ENCODE measurements around the gene MCRS1. TPM values are rescaled to one million over a fixed set of nuclear protein-coding genes. Genes with fewer than 3 reads are reported as not detected.

MCRS1 gene
- total RNA-seq, 1 experiment from 2014 or later = 103 TPM

GRCh38 chr12:49519574-49519936, 48.4 kb downstream of the MCRS1 start:
- H2BK12ac ChIP-seq (ENCODE audit: insufficient read length, low read depth, low read length) = no peak overlapping the region
- H3K23ac ChIP-seq (ENCODE audit: insufficient read length, low read depth, low read length) = no peak overlapping the region
- H4K91ac ChIP-seq (ENCODE audit: insufficient read length, low read depth, low read length) = no peak overlapping the region
- H4K8ac ChIP-seq (replicated peaks; ENCODE audit: insufficient read length, low read depth, low read length) = no peak overlapping the region
- H2BK20ac ChIP-seq (ENCODE audit: low read depth, low read length, poor library complexity, severe bottlenecking) = no peak overlapping the region
- no peak overlapping the region for H3T11ph ChIP-seq (ENCODE audit: low read length)
- no peaks in the 10 kb centered on the region for H3K23me2 ChIP-seq (ENCODE audit: insufficient read length, low read depth, low read length, poor library complexity, severe bottlenecking)
- no peak overlapping the region for H2AK5ac ChIP-seq (ENCODE audit: insufficient read length, low read length)
- H3K79me1 ChIP-seq (ENCODE audit: insufficient read depth, low read depth, low read length, poor library complexity, severe bottlenecking) = no peaks in the 10 kb centered on the region
- no peak for TF ChIP-seq CTCF (conservative IDR thresholded peaks at IDR 0.05)
- H3K4me3 Mint-ChIP-seq = no peak overlapping the region
- H3K9me3 ChIP-seq (ENCODE audit: control insufficient read depth, low read depth, low read length) = no peaks in the 10 kb centered on the region
- H2AFZ ChIP-seq (ENCODE audit: low read length) = no peak overlapping the region
- H3K4ac ChIP-seq (ENCODE audit: low read depth, low read length) = no peak overlapping the region
- H3K27me3 Mint-ChIP-seq (ENCODE audit: low read depth) = no peaks in the 10 kb centered on the region
- H3K4me2 ChIP-seq (ENCODE audit: insufficient read depth, insufficient read length, low read length) = no peak overlapping the region
- no peaks in the 10 kb centered on the region for H3K9me3 Mint-ChIP-seq
- H3K56ac ChIP-seq (ENCODE audit: insufficient read length, low read depth, low read length) = no peak overlapping the region
- no peak overlapping the region for H3K27ac ChIP-seq (ENCODE audit: insufficient read length, low read depth, low read length)
- H2BK120ac ChIP-seq (ENCODE audit: low read depth, low read length, poor library complexity, severe bottlenecking) = no peak overlapping the region
- DNase-seq = no peak
- no peak overlapping the region; a peak in 1 of 7 replicates for H3K27ac Mint-ChIP-seq
- no peak overlapping the region for H2BK5ac ChIP-seq (ENCODE audit: insufficient read length, low read length)
- H3K4me1 Mint-ChIP-seq = no peaks in the 10 kb centered on the region
- no peaks in the 10 kb centered on the region for H3K79me2 ChIP-seq (ENCODE audit: insufficient read depth, low read length)
- H3K18ac ChIP-seq (ENCODE audit: insufficient read length, low read depth, low read length) = no peak overlapping the region
- H4K5ac ChIP-seq (ENCODE audit: insufficient read length, low read depth, low read length) = no peak overlapping the region
- H2BK15ac ChIP-seq (ENCODE audit: low read depth, low read length) = no peak overlapping the region
- H3K36me3 Mint-ChIP-seq (ENCODE audit: insufficient read depth in 1 of 3, low read depth in 3 of 3) = peaks cover 7 to 16% (median 14%) of the 10 kb centered on the region in 3 experiments; a peak in 6 of 7 replicates
- no peaks in the 10 kb centered on the region for H3K27me3 ChIP-seq (ENCODE audit: insufficient read depth, low read length)
- H3K4me1 ChIP-seq (ENCODE audit: insufficient read depth, low read length) = no peaks in the 10 kb centered on the region
- no CpG with 5 or more reads among the region's 5 CpGs for WGBS (ENCODE audit: extremely low coverage, insufficient read length, low lambda C conversion rate)
- H3K9ac ChIP-seq (ENCODE audit: extremely low read depth, insufficient read length, low read length) = no peak overlapping the region
- H4K20me1 ChIP-seq (ENCODE audit: control insufficient read depth, insufficient read depth, insufficient read length) = no peaks in the 10 kb centered on the region
- H3K14ac ChIP-seq (ENCODE audit: insufficient read depth, low read length) = no peak overlapping the region

Data from H9 (cell line).